GM21825 (cell line): ENCODE data around the gene IQSEC1.

ENCODE experiments used
- ATAC-seq: cut with Tn5 transposase; IDR thresholded peaks from one replicate; pipeline ENCODE4 v1.9.1; 2021; ENCODE audit warnings: mild to moderate bottlenecking, moderate library complexity; ENCODE audit not compliant: unreplicated experiment

Gene IQSEC1

DNA sequence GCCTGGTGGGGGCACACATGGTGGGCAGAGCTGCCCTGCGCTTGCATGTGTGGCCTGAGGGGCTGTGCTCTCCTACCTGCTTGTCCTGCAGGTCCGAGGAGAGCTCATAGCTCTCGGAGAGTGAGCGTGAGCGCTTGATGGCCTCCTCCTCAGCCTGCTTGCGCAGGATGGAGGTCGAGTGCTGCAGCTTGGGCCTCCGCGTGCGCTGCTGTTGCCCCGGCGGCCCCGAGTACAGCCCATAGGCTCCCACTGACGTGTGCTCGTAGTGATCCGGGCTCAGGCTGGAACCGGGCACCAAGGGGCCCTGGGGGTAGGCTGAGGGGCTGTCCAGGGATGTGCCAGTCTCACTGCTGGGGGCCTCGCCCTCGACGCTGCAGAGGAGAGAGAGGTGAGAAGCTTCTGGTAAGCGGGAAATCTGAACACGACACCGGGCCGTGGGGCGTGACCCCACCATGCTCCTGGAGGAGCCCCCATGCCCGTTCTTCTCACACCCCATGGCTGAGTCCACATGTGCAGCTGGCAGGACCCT, 131.7 kb downstream of the IQSEC1 start:
- ATAC-seq: no peak

- no peak for ATAC-seq
Measured at GRCh38 chr3:12940854-12941253, 132.4 kb downstream of the IQSEC1 start.

- ATAC-seq: no peak
Measured at GRCh38 chr3:12939137-12939536, 134.1 kb downstream of the IQSEC1 start.

GRCh38 chr3:12938258-12938711, 134.9 kb downstream of the IQSEC1 start:
- ATAC-seq: no peak

DNA sequence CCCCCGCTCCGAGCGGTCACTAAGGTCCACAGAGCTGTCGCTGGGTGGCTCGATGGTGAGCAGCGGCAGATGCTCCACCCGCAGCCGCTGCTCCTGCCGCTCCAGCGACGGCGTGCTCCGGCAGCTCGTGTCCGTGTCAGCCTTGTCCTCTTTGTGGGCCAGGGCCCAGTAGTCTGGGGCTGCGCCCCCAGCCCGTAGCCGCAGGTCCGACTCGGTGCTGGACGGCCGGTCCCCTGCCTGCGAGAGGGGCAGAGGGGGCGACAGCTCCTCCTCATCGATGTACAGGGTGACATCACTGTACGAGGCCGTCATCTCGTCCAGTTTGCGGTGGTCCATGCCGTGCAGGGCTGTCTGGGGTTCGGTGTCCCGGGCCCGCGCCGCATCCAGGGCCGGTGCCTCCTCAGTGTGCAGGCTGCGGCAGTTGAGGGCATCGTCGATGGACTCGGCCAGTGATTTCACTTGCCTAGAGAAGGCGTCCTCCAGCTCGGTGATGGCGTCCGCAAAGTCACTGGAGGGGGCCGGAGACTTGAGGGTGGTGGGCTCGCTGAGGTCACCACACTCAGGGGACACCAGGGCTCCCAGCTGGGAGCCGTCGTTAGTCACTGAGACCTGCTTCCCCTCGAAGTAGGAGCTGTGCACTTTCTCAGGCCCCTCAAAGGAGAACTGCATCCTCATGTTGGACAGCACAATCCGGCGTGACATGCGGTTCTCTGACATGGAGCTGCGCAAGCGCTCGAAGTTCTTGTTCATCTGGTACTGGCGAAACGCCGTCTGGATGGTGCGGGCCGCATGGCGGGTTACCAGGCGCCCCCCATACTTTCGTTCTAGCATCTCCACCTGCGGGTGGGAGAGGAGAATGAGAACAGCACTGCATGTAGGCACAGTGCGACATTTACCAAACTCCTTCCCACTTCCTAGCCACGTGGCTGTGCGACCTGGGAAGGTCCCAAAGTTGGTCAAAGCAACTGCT, 137.1 kb downstream of the IQSEC1 start:
- ATAC-seq: no peak

- no peak for ATAC-seq
Measured at GRCh38 chr3:12935023-12935860, 138.0 kb downstream of the IQSEC1 start.

DNA sequence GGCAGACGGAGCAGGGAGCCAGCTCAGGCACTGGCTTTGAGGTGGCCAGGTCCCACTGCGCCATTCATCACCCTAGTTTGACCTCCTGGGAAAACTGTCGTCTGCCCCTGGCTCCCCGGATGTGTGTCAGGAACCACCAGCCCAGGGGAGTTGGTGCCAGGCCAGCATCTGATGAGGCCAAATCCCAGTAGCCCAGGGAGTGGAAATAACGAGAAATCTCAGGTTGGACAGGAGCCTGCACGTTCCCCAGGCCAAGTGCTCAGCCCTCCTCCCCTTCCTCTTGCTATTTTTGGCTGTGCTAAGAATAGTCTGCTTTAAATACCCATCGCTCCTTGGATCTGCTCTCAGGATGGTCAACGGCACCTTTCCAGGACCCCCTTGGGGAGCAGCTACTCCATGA, 138.8 kb downstream of the IQSEC1 start:
- ATAC-seq: no peak

- ATAC-seq: no peak
Measured at GRCh38 chr3:12933901-12934300, 139.3 kb downstream of the IQSEC1 start.

DNA sequence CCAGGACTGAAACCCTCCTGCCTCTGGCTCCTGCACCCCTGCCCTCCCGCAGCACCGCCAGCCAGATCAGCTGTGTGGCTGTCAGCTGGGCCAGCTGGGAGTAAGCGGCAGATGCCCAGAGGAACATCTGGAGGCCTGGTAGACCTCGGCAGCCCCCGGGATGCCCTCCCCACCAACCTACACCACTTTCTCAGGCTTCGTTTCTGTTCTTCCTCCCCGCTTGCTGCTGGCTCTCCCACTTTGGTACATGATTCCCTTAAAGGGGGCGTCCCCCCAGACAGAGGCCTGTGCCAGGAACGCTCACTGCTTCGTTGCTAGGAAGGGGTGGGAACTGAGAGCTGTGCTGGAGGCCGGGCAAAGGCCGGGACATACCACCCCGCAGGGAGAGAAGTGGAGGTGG, 140.5 kb downstream of the IQSEC1 start:
- ATAC-seq: no peak

DNA sequence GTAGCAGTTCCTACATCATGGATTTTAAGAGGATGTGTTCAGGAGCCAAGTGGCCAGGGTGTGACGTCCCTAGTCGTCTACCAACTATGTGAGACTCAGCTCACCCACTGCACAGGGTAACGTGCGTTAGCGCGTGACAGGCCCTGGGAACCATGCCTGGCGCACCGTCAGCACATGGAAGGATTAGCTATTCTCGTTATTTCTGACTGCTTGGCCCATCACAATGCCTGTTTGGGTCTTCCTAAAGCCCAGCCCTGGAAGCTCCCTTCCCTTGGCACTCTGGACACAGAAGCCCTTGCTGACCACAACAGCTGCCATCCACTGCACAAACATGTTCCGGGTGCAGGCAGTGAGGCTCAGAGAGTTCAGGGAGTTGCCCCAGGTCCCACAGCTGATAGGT, 140.9 kb downstream of the IQSEC1 start:
- ATAC-seq: no peak

GRCh38 chr3:12931273-12931905, 141.8 kb downstream of the IQSEC1 start:
- no peak for ATAC-seq

DNA sequence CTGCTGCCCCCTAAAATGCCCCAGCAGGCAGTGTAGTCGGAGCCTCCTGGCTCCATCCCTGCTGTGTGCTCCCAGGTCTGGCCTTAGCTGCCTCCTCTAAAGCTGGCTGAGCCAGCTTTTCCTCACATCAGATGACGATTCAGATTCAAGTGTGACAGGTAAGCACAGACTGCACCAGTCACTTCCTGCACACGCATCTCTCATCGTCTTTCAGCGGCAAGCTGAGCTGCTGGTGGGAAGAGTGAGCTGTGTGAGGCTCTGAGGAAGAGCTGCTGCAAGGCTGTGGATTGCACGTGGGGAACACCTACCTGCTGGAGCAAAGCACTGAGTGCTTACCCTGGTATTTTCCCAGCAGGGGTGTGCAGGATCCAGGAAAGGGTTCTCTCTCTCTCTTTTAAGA, 143.4 kb downstream of the IQSEC1 start:
- no peak for ATAC-seq

GRCh38 chr3:12926660-12927059, 146.6 kb downstream of the IQSEC1 start:
- no peak for ATAC-seq

DNA sequence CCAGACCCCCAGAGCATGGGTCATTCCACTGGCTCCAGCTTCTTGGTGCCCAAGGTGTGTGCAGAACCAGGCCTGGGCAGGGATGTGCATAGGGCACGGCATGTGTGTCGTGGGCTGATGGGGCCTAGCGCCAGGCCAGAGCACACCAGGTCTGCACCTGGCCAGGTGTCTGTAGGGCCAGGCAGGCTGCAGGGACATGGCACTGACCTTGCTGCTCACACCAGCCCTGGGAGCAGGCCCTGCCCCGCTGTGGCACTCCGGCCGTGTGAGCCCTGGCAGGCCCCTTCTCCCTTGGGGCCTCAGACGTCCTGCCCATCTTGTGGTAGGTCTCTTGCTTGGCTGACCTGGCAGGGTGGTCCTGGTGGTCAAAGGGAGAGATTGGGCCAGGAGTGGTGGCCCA, 147.6 kb downstream of the IQSEC1 start:
- ATAC-seq: no peak

DNA sequence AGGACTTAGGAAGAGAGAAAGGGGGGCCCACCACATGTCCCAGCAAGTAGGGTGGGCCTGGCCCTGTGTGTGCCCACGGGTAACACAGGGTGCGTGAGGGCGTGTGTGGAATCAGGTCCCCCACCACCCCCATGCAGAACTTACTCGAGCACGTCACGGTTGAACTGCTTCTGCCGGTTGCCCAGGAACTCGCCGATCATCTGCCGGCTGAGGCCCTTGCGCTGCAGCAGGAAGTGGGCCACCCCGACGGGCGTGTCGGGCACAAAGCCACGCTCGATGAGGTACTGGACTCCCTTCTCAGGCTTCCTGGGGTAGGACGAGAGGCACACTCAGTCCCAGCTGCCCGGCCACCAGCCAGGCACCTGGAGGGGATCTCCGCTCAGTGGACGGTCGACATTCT, 148.8 kb downstream of the IQSEC1 start:
- no peak for ATAC-seq

- no peak for ATAC-seq
Measured at GRCh38 chr3:12922881-12923431, 150.3 kb downstream of the IQSEC1 start.

GRCh38 chr3:12922306-12922705, 150.9 kb downstream of the IQSEC1 start:
- ATAC-seq: no peak

GRCh38 chr3:12921736-12922135, 151.5 kb downstream of the IQSEC1 start:
- no peak for ATAC-seq

GRCh38 chr3:12920967-12921366, 152.3 kb downstream of the IQSEC1 start:
- no peak for ATAC-seq

GRCh38 chr3:12919205-12919604, 154.0 kb downstream of the IQSEC1 start:
- no peak for ATAC-seq

DNA sequence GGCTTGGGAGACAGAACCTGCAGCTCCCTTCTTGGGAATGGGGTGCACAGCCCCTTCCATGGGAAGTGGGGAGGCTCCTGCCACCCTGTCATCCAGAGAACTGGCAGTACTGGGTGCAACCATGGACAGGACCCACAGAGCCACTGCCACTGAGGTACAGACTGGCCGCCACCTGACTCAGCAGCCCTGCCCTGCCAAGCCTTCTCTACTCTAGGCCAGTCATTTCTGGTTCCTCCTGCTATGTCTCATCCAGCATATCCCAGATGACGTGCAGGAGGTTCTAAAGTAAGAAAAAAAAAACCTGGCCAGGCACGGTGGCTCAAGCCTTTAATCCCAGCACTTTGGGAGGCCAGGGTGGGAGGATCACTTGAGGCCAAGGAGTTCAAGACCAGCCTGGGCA, 155.0 kb downstream of the IQSEC1 start:
- no peak for ATAC-seq
